ENCODE measurements around the gene RPS21.

RPS21 gene

DNA sequence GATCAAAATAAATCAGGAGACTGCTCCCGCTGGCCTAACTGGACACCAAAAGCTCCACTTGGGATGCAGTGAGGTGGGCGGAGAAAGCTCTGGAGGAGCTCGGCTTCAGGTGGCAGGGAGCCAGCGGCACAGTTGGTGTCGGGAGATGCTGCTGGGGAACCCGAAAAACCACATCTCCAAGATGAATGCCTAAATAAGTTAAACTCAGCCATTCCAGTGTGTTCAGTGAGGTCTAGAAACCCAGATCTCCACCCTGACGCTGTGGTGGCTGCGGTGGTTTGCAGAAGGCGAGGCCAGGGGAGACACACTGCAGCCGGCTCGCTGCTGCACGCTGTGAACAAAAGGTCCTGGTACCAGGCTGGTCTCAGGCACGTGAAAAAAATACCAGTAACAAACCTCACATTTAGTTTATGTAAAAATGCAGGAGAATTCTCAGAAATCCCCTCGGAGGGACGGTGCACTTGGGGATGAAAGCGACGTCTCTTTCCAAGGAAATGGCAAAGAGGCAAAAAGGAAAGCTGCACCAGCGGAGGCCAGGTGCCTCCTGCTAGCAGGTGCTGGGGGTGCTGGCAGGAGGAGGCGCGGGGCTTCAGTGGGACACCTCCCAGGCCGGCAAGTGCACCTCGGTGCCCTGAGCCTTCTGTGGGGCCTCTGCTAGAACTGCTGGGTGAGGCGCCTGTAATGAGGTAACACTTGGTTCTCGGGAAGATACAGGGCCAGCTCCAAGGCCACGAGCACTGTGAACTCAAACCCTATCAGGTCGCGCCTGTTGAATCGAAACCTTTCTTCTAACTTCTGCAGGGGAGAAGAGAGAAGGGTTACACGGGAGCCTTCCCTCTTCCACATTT, 3.6 kb downstream of the RPS21 start:
- H3K27me3 ChIP-seq (ENCODE audit: control insufficient read depth, insufficient read depth, low read length), result no peaks in the 10 kb centered on the region
- H3K4me3 ChIP-seq (ENCODE audit: low read depth, low read length), result no peak overlapping the region
- H3K27ac ChIP-seq, result no peak overlapping the region
- no peak overlapping the region for H3K4me2 ChIP-seq (ENCODE audit: low read length)
- H2AFZ ChIP-seq, result no peak overlapping the region
- no peak overlapping the region for H3K9ac ChIP-seq
- TF ChIP-seq CTCF (IDR thresholded peaks at IDR 0.05), result no peak
- peaks cover 10% of the 10 kb centered on the region for H3K4me1 ChIP-seq
- no peaks in the 10 kb centered on the region for H3K36me3 ChIP-seq (ENCODE audit: control insufficient read depth, insufficient read depth, low read length)
- no peaks in the 10 kb centered on the region for H3K9me3 ChIP-seq (ENCODE audit: control insufficient read depth, low read length)
- peaks cover 13% of the 10 kb centered on the region for H3K79me2 ChIP-seq

DNA sequence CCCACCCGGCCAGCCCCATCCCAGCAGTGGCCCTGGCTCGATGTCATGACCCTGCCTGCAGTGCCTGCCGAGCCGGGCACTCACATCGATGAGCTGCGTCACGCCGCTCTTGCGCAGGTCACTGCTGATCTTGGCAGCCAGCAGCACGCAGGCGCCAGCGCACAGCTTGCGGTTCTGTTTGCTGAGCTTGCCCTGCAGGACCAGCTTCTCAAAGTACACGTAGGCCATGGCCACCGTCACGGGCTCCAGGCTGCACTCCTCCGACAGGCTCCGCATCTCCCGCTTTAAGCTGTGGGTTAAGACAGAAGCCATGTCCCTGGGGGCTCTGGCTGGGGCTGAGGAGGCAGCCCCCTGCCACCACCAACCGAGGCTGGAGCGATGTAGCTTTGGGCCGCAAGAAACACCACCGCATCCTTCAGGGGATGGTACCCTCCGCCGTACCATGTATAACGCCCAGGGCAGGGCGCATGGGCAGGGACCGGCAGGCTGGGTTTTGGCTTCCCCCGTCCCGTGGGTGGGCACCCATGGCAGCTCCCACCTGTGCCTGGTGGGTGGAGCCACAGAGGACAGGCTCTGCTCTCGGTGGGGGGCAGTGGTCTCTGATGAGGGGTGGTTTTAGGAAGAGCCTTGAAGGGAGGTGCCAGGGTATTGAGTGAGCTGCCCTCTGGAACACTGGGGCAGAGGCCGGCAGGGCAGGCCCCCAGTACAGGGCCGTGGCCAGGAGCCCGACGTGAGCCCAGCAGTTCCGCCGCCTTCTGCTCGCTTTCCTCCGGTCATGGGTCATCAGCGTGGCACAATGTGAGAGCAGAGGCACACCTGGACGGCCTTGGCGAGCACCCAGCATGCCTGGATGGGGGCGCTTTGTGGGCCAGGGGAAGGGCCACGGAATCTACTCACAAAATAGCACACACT, 4.5 kb downstream of the RPS21 start:
- Histone ChIP-seq H2AFZ (no peak overlapping the region), H3K79me2 (peaks cover 8% of the 10 kb centered on the region), H3K9ac (no peak overlapping the region), H3K4me1 (peaks cover 9% of the 10 kb centered on the region), H3K36me3 (ENCODE audit: control insufficient read depth, insufficient read depth, low read length) (no peaks in the 10 kb centered on the region), H3K9me3 (ENCODE audit: control insufficient read depth, low read length) (no peaks in the 10 kb centered on the region), H3K4me3 (ENCODE audit: low read depth, low read length) (no peak overlapping the region), H3K27me3 (ENCODE audit: control insufficient read depth, insufficient read depth, low read length) (no peaks in the 10 kb centered on the region), H3K27ac (no peak overlapping the region), H3K4me2 (ENCODE audit: low read length) (no peak overlapping the region)
- no peak for TF ChIP-seq CTCF (IDR thresholded peaks at IDR 0.05)

DNA sequence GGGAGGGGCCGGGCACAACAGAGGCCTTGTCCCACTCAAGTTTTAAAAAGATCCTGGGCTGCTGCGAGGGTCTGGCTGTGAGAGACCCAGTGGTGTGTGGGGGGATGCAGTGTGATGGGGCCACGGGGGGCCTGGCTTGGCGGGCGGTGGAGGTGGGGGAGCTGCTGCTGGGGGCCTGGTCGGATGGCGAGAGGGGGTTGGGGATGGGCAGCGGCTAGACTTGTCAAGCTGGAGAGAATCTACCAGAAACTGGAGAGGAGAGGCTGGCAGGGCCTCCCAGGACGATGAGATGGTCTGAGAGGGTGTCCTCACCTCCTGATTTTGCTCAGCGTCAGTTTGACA, 5.1 kb downstream of the RPS21 start:
- Histone ChIP-seq H3K27ac (no peak overlapping the region), H2AFZ (no peak overlapping the region), H3K27me3 (ENCODE audit: control insufficient read depth, insufficient read depth, low read length) (no peaks in the 10 kb centered on the region), H3K9me3 (ENCODE audit: control insufficient read depth, low read length) (no peaks in the 10 kb centered on the region), H3K4me2 (ENCODE audit: low read length) (no peak overlapping the region), H3K4me3 (ENCODE audit: low read depth, low read length) (no peak overlapping the region), H3K36me3 (ENCODE audit: control insufficient read depth, insufficient read depth, low read length) (no peaks in the 10 kb centered on the region), H3K79me2 (peaks cover 10% of the 10 kb centered on the region), H3K9ac (no peak overlapping the region), H3K4me1 (peaks cover 9% of the 10 kb centered on the region)
- no peak for TF ChIP-seq CTCF (IDR thresholded peaks at IDR 0.05)

DNA sequence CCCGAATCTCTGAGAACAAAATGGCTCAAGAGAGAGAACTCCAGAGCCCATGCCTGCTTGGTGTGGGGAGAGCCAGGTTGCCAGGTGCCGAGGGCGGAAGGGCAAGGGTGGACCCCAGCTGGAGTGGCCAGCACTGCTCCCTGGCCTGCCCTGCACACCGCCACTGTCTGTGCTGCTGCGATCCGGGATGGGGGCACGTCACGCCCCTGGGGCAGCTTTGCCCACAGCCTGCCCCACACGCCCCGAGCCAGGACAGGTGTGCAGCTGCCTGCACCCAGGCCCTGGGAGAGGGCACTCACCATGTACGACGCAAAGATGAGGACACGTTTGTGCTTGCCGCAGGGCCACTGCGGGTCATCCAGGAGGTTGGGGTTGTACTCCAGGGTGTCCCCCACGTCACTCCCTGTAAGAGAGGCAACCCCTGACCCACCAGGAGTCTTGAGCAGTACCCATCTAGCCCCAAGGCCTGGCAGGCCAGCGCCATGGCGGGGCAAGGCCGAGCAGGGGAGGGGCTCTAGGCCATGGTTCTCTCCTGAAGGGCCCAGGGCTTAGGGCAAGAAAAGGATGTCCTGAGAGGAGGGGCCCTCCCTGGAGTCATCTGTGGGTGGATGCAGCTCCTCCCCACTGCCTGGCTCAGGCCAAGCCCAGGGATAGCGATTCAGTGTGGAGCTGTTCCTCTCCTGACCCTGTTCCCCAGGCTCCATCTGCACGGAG, 5.9 kb downstream of the RPS21 start:
- TF ChIP-seq CTCF (IDR thresholded peaks at IDR 0.05), result no peak
- Histone ChIP-seq H3K9me3 (ENCODE audit: control insufficient read depth, low read length) (no peaks in the 10 kb centered on the region), H2AFZ (no peak overlapping the region), H3K9ac (no peak overlapping the region), H3K27ac (no peak overlapping the region), H3K4me1 (peaks cover 9% of the 10 kb centered on the region), H3K4me2 (ENCODE audit: low read length) (no peak overlapping the region), H3K27me3 (ENCODE audit: control insufficient read depth, insufficient read depth, low read length) (no peaks in the 10 kb centered on the region), H3K4me3 (ENCODE audit: low read depth, low read length) (no peak overlapping the region), H3K36me3 (ENCODE audit: control insufficient read depth, insufficient read depth, low read length) (no peaks in the 10 kb centered on the region), H3K79me2 (peaks cover 8% of the 10 kb centered on the region)

All from parathyroid adenoma (tissue), 2 donors.